EH (cell line): Measurements from ENCODE around the gene SCFD2.
"Not testable (repeated sequence)": the region's sequence is repeated elsewhere in the genome, so short reads cannot be mapped to it uniquely, and the experiment has no call there.

Source experiments
- DNase-seq: peaks from one replicate; pipeline ENCODE4 v3.0.0-alpha.2; 2015; ENCODE audit warnings: low read depth

Gene SCFD2

DNA sequence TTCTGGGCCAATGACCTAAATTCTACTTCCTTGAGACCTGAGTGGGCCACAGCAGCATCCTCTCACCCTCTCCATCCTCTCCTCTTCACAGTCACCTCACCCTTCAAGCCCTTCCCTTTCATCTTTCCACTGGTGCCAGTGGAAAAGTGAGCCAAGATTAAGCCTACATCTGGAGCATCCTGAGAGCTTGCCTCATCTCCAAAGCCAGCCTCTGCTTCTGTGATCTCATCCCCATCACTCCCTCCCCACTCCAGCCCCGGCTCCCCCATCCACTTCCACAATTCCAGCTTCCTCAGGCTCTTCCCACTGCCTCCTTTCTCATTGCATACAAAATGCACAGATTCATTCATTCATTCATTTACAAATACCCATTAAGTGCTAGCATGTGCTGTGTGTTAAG lies 513.8 kb downstream of the SCFD2 start:
- DNase-seq, result peak; percentile 47

DNA sequence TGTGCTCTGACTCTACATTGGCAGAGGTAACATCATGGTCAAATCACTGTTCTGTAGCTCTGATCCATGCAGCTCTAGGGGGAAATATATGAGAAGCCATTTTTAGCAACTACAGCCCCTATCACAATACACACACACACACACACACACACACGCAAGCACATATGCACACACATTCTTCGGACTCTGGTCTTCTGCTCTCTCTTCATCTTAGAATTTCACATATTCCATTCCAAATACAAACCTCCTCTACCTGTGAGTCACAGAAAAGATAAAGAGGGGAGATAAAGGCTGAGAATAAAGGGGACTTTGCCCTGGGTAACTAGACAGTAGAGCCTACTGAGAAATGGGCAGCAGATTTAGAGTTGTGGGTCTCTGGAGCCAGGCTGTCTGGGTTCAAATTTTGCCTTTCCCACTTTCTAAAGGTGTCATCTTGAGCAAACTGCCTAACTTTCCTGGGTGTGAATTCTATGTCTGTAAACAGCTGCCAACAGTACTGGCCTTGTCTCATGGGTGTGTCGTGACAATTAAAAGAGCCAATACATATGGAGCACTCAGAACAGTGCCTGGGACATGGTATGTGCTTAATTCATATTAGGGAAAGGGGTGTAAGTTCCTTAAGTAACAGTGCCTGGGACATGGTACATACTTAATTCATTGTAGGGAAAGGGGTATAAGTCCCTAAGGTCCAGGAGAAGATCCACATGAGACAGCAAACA lies 515.3 kb downstream of the SCFD2 start:
- no peak for DNase-seq

GRCh38 chr4:52848254-52848653 lies 517.6 kb downstream of the SCFD2 start:
- no peak for DNase-seq

DNA sequence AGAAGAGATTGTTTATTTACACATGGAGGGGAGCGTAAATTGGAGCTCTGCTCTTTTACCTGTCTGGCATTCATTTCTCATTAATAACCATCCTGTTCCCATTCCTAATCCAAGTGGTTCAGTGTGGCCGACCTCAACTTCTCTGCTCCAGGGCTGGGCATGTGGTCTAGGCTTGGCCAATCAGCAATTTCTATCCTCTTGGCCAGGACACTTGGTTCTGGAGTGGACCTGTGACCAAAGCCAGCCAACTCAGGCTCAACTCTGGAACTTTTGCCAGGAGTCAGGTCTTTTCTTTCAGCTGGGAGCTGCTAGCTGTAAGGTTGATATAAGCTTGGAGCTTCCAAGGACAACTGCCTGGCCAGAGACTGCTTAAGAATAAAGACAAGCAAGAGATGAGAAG lies 519.4 kb downstream of the SCFD2 start:
- DNase-seq, result no peak

- no peak for DNase-seq
Observed at GRCh38 chr4:52844596-52844995, 521.3 kb downstream of the SCFD2 start.

DNA sequence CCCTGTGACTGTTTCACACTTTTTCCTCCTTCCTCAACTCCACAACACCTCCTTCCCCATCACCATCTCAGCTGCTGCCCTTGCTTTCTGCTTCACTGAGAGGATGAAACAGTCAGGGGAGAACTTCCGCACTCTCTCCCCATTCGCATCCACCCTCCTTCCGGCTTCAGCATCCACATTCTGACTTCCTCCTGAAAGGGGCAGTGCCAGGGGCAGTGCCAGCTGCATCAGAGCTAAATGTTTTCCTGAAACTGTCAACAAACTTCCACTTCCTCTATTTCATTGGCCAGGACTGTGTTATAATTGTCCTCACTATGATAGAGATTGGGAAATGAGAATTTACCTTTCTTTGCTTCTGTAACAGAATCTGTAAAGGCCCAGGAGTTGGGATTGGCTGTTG lies 521.9 kb downstream of the SCFD2 start:
- DNase-seq, result no peak

DNA sequence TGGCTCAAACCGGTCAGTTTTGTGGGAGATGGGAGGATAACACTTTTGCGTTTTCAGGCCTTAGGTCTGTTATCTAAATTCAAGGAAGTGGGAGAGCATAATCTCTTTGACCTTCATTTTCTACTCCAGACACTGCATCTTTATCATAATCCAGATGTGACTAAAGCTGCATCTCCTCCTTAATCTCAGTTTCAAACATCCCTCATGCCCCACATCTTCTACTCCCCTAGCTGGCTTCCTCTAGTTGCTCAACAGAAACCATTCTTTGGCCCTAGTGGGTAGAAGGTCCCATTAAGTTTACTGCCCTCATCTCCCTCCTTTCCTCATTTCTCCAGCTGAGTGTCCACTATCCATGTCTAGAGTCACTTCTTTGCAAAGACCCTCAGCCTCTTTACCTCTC lies 522.5 kb downstream of the SCFD2 start:
- DNase-seq, result no peak

DNA sequence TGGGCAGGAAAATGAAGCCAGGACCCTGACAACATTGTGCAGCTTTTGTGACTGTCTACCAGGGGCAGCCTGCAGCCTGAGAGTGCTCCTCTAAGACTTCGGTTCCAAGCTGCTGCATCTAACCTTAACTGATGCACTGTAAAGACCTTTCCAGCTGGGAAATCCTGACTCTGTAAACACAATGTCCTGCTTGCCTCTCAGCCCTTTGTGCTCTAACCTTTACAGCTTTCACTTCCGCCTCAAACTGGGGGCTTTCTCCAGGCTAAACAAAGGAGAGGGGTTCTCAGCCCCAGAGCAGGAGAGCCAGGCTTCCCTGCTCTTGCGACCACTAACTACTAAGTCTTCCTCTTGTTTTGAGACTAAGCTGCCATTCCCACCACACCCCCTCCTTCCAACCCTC lies 523.1 kb downstream of the SCFD2 start:
- DNase-seq, result no peak

- DNase-seq, result peak; percentile 71
Observed at GRCh38 chr4:52841682-52842456, 524.0 kb downstream of the SCFD2 start.

- no peak for DNase-seq
Observed at GRCh38 chr4:52840531-52841370, 525.1 kb downstream of the SCFD2 start.

DNA sequence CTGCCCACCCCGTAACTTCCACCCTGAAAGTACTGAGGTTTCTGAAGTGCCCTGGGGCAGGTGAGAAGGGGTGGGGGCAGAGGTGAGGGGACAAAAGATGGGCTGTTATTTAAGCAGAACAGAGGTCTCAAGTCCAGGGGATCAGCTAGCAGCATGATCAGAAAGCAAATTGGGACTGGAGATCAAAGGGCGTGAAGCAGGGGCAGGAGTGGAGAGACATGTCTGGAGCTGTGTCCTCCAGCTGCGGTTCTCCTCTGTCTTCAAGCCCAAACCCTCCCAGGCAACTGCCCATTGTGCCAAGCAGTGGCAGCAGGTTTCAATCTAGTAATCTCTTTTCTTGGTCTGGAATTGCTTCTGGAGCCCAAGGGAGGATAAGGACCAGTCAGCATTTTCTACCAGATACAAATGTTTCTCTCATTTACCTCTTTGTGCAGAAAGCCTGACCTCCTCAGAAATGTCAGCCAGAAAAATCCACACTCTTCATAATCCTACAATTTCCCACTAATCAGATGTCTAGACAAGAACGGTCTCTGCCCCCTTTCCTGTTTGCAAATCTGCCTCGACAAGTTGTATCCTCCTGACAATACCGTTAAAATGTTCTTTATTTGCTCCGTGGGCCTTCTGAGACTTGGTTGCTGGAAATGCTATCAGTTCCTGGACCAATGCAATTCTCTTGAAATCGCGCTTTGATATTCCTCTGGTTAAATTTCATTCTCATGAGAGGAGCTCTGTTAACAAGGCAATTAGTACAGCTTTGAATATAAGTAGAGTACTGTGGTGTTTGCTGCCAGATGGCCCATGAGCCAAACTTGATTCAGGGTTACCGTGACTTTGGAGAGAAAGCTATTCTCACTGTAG lies 526.9 kb downstream of the SCFD2 start:
- DNase-seq, result no peak

GRCh38 chr4:52837716-52838558 lies 527.9 kb downstream of the SCFD2 start:
- DNase-seq, result peak; percentile 91

DNA sequence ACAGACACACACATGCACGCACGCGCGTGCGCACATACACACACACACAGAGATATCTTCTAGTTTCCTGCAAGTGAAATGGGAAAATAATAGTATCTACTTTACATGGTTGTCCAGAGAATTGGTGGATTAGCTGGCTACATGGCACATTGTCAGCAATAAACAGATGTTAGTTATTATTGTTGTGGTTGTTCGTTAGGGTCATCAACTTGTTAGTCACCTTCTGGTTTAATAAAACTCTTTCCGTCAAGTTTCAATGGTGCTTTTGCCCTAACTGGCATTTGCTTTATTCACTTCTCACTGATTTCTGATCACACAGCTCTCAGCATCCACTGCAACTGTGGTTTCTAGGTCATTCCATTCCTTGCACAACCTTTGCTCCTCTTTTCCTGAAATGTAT lies 529.2 kb downstream of the SCFD2 start:
- DNase-seq, result peak; percentile 42

GRCh38 chr4:52836120-52836519 lies 529.7 kb downstream of the SCFD2 start:
- no peak for DNase-seq

GRCh38 chr4:52834641-52835456 lies 531.0 kb downstream of the SCFD2 start:
- not testable (repeated sequence) for DNase-seq

DNA sequence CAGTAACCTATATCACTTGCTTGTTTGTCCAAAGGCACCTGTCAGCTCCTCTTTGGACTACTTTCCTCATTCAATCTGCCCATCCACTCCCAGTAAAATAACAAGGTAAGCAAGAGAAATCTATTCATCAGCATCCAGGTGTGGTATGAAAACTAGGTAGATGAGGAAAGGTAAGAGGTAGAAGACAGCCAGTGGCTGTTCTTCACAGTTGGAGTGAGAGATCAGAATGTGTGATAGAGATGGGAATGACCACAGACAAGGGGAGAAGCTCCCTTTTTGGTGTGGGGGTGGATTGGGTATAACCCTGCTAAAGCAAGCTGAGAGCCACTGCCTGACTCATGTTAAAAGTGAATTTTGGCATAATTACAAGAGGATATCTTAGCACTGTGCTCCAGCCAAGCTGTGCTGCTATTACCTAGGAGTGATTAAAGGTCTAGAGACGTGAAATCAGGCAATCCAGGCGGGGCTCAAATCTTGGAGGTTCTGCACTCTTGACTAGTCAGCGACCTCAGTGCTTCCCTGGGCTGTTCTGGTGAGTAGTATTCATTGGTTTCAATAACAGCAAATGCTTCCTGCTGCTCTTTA lies 531.8 kb downstream of the SCFD2 start:
- peak; percentile 30 for DNase-seq

- DNase-seq, result peak; percentile 49
Observed at GRCh38 chr4:52825460-52826090, 540.3 kb downstream of the SCFD2 start.

DNA sequence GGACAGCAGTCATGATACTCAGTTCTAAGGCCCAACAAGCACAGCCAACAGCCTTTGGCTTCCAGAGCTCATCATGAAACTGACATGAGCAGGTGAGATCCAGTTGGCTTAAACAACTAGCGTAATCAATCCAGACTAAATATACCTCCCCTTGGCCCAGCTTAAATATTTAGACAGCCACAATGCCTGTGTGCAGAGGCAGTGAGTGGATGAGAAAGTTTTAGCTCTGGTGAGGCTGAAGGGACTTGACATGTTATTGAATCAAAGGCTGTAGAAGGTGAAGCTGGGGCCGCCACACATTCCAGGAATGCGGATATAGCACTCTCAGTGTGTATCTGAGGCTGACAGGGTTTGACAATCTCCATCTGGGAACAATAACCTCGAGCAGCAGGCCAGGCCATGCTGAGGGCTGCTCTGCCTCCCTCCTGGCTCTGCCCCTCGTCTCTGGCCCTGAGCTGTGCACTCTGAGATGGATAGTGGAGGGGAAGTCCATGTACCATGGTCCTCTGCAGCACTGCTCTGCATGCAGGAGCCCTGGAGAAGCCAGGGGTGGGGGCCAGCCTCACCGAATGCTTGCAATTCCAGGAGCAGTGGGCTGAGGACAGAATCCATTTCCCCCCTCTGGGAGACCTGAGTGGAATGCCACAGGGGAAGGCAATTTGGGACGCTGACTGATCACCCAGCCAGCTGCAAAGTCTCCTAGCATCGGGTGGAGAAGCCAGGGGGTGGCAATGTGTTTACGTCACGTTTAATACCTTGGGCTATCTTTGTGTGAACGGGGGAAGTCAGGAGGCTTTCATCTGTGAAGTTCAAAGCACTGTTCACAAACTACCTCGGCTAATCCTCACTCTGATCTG lies 541.0 kb downstream of the SCFD2 start:
- peak; percentile 86 for DNase-seq
